ENCODE data around the gene ZNF532.

ZNF532 gene

DNA sequence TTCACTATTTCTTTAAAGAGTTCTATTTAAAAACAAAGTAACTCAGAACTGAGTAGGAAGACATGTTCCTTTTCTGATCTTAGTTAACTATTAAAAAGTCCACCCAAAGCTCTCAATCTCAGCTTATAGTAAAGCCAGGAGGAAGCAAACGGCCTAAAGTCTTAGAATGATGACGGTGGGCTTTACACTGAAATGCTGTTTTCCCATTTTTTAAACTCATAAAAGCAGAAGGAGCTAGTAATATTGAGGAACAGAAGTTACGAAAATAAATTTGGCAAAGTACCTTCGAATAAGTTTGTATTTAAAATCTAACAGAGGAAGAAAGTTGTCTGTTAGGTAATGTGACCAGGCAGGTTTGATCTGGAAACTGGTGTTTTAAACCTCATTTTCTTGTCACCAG, 111.1 kb downstream of the ZNF532 start:
- no peak for DNase-seq (ENCODE audit: low read depth in 2 of 2, low spot score in 1 of 2)

DNA sequence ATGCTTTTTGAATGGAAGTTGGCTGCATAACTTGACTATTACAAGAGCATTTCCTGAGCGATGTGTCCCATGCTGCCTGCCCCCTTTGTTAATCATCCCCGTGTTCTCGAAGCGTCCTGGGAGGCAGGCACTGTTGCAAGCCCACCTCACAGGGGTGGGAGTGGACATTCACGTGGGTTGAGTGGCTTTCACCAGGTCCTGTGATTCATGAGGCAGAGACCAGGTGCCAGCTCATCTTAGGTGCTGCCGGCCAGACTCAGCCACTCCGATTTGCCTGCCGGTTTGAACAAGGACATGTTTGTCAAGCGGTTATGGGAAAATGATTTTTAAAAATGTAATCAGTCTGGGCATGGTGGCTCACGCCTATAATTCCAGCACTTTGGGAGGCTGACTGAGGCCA, 112.5 kb downstream of the ZNF532 start:
- no peak for DNase-seq (ENCODE audit: low read depth in 2 of 2, low spot score in 1 of 2)

GRCh38 chr18:58977801-58978200, 113.1 kb downstream of the ZNF532 start:
- DNase-seq (ENCODE audit: low read depth in 2 of 2, low spot score in 1 of 2): no peak

DNA sequence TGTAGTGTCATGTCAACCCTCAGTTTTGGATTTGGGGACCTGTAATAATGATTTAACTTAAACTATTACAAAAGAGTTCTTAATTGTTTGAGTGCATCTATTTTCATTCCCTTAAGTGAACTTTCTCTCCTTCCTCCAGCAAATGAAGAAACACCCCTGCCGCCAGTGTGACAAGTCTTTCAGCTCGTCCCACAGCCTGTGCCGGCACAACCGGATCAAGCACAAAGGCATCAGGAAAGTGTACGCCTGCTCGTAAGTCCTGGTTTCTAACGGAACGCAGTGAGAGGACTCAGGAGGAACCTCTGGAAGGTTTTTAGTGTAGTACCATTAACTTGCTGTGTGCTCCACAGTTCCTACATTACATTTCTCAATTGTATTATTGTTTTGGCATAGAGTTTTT, 114.2 kb downstream of the ZNF532 start:
- DNase-seq (ENCODE audit: low read depth in 2 of 2, low spot score in 1 of 2): no peak

GRCh38 chr18:58979615-58980014, 114.9 kb downstream of the ZNF532 start:
- DNase-seq (ENCODE audit: low read depth in 2 of 2, low spot score in 1 of 2): no peak

DNA sequence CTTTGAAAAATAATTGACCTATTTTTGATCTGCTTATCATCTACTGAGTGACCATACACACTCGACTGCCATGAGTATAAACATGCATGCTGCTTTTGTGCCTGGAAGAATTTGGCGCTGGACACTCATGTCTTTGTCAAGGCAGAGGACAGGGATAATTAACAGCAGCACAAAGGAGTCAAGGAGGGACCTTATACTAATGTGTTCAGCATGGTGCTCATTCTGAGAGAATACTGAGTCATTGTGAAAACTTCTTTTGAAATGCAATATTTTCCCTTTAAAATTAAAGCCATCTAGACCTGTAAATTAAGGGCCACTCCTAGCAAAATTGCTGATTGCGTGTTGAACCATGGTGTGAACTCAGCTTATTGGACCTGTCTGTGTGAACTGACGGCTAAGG, 116.3 kb downstream of the ZNF532 start:
- DNase-seq (ENCODE audit: low read depth in 2 of 2, low spot score in 1 of 2): no peak

- DNase-seq (ENCODE audit: low read depth in 2 of 2, low spot score in 1 of 2): no peak
These were observed 118.8 kb downstream of the ZNF532 start for GRCh38 chr18:58983260-58984155.

DNA sequence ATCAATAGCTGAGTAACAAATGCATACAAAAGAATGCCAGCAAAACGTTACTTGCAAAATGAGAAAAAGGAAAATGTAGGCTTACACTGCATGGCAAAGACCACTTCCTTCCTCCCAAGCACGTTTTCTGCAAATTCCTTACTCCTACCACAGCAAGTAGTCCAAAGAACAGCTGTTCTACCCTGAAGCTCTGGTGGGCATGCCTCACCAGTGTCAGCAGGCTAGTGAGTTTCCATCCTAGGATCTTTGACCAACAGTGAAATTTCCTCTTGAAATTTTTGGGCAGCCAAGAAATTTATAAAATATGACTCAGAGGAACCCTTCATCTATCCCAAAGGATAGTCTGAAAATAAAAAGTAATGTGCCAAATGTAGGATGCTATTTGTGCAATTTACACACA, 123.9 kb downstream of the ZNF532 start:
- no peak for DNase-seq (ENCODE audit: low read depth in 2 of 2, low spot score in 1 of 2)

DNA sequence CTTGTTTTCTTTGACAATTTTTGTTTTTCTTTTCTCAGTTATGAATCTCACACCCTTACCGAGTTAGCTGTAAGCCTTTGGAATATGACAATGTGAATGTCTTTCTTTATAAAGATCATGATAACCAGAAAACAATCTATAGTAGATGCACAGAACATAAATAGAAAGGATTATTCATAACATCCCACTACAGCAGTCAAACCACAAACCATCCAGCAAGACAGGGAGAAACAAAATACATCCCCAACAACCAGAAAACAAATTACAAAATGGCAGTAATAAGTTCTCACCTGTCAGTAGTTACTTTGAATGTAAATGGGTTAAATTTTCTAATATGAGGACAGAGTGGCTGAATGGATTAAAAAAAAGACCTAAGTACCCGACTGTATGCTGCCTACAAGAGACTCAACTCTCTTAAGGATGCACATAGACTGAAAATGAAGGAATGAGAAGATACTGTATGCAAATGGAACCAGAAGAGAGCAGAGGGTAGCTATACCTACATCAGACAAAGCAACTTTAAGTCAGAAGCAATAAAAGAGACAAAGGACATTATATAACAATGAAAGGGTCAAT, 124.6 kb downstream of the ZNF532 start:
- no peak for DNase-seq (ENCODE audit: low read depth in 2 of 2, low spot score in 1 of 2)

- DNase-seq (ENCODE audit: low read depth in 2 of 2, low spot score in 1 of 2): no peak
These were observed 126.0 kb downstream of the ZNF532 start for GRCh38 chr18:58990720-58991119.

DNA sequence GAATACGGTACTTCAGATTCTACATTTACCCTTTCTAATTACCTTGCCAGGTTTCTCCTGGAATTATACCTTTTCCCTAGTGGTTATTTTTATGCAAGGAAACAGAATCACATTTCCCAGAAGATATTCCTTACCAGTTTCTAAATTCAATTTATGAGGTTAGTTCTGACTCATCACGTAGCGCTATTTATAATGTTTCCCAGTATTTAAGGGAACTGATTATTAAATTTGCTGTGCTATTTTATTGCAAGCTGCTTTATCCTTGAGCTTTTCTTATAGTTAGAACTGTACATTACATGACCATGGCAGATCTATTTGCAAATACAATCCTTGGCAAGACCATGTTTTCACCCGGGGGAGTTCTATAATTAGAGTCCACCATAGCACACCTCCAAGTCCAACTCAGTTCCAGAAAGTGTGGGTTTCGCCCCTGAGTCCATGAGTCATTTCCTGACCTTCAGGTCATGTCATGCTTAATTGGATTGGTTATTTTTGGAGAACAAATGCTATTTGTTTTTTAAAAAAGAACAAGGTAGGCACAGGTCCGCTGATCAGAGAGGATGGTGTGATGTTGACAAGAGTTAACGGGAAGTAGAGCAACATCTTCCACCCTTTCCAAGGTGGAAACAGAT, 126.6 kb downstream of the ZNF532 start:
- DNase-seq (ENCODE audit: low read depth in 2 of 2, low spot score in 1 of 2): no peak

GRCh38 chr18:58992301-58993231, 127.9 kb downstream of the ZNF532 start:
- DNase-seq (ENCODE audit: low read depth in 2 of 2, low spot score in 1 of 2): no peak

DNA sequence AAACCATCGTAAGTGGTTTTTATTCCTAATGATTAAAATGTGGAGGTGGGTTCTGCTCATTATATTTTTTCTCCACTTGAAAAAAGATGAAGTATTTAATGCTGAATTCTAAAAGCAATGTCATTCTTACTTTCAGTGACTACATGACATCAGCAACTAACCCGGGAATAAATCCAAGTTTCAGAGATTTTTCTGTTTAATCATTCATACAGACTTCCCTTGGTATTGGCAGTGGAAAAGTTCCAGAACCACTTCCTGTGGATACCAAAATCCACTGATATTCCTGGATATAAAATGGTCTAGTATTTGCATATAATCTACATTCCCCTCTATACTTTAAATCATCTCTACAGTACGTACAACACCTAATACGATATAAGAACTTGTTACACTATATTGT, 128.6 kb downstream of the ZNF532 start:
- no peak for DNase-seq (ENCODE audit: low read depth in 2 of 2, low spot score in 1 of 2)

DNA sequence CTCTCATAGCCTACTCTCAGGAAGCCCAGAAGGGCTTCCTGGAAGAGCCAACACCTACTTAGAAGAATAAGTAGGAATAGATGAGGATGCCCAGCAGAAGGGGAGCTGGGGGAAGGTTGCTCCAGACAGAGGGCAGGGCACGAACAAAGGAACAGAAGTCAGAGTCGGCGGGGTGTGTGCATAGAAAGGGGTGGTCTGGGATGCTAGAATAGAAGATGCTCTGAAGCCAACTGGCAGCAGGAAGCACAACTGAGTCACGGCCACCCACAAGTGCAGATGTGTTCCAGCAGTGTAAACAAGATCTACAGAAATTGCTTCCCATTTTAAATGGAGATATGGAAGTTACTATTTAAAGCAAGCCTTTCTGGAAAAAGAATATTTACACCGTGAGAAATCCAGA, 131.0 kb downstream of the ZNF532 start:
- no peak for DNase-seq (ENCODE audit: low read depth in 2 of 2, low spot score in 1 of 2)

- DNase-seq (ENCODE audit: low read depth in 2 of 2, low spot score in 1 of 2): no peak
These were observed 131.5 kb downstream of the ZNF532 start for GRCh38 chr18:58996131-58996641.

DNA sequence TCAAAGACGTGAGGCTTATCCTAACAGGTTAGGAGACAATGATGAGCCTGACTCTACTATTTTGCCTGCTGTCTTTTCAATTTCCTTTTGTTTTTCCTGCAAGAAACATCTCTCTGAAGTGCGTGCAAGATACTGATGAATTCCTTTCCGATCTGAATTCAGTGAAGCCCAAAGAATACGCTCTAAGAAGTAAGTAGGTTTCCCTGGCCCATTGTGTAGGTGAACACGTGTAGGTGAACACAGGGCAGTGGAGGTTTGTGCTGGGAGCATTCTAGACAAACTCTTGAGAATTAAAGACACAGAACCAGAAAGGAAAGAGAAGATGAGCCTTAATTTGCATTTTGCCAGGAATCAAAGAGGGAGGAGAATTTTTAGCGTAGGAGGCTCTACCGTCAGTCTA, 132.0 kb downstream of the ZNF532 start:
- no peak for DNase-seq (ENCODE audit: low read depth in 2 of 2, low spot score in 1 of 2)

DNA sequence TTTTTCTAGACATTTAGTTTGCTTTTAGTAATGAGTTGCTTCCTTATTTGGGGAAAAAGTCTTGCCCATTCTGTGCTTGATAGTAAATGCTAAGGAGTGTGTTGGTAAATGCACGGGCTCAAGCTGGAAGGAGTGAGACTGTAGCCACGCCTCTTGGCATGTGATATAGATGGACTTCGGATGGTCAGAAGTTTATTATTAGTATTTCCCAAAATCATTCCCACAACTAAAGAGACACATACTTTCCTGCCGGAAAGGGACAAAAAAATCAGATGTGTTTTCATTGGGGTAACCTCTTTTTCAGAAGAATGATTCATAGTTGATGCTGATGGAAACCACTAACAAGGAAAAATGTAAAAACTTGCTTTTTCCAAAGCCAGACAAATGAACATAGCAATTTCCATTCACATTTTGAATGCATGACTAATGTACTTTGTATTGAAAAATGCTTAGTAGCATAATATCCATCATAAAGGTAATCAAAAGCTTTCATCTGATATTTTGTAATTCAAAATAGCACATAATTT, 133.2 kb downstream of the ZNF532 start:
- DNase-seq (ENCODE audit: low read depth in 2 of 2, low spot score in 1 of 2): no peak

DNA sequence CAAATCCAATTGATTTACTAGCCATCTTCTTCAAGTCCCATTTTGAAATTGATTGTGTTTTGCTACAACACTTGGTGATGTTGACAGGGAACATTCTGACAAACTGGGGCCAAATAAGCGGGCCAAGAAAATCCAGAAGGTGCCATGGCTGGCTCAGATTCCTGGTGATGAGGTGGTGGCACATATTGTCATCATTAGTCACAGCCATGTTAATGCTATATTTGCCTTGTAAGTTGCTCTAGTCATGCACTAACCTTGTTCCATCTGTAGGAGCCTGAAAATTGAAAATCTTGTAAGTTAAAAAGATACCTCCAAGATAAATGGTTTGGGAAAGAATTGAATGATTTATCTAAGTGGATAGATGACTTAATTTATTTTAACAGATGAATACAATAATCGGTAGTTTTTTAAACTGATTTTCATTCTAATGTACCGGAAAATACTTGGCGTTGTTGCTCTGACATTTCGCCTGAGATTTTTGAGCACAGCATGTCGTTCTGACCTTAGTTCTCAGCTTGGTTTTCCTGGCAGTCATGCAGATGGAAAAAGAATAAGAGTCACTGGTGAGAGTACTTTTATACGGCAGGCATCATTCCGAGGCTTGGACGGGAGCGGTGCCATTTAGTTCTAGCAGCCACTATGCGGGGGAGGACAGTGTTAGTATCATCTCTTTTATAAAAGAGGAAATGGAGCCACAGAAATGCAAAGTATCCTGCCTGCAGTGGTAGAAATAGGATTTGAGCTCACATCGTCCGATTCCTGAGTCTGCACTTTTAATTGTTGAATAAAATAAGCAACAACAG, 133.9 kb downstream of the ZNF532 start:
- DNase-seq (ENCODE audit: low read depth in 2 of 2, low spot score in 1 of 2): no peak

GRCh38 chr18:59001166-59001565, 136.5 kb downstream of the ZNF532 start:
- DNase-seq (ENCODE audit: low read depth in 2 of 2, low spot score in 1 of 2): no peak

DNA sequence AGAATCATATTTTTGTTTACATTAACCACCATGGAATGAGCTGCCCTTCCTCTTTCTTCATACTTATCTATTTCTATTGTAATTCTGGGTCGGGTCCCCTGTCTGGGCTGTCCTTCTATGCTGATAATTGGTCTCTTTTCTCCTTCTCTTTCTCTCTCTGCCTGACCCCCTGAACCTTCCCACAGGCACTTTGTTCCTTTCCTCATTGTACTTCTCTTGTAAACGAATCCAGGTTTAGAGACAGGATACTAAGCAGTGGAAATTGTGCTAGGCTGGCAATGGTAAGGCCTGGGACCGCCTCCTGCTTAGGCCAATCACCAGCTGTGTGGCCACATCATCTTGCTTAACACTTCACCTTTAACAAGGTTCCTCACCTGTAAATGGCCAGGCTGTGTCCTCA, 137.0 kb downstream of the ZNF532 start:
- DNase-seq (ENCODE audit: low read depth in 2 of 2, low spot score in 1 of 2): no peak

All from stimulated activated CD8-positive, alpha-beta memory T cell treated with anti-CD3 and anti-CD28 coated beads, Interleukin-4, amount 100 ng/mL, for 4 hours (primary cell).